Forelimb muscle (tissue), 1 donor: ENCODE data around the gene BRINP3. TPM values are rescaled to one million over a fixed set of nuclear protein-coding genes. Genes with fewer than 3 reads are reported as not detected.
"Not testable (repeated sequence)": the region's sequence is repeated elsewhere in the genome, so short reads cannot be mapped to it uniquely, and the experiment has no call there.

Experiments used
- DNase-seq: peaks from one replicate; pipeline ENCODE4 v3.0.0-alpha.2; 2013; ENCODE audit warnings: low read depth
- polyA plus RNA-seq: library from polyadenylated mRNA; unstranded; fragments of 120-200 nt; gene quantifications from one replicate; pipeline ENCODE4 v1.2.1, GENCODE V29; 2013; ENCODE audit not compliant: insufficient read length

The BRINP3 gene
- polyA plus RNA-seq, 1 donor, result 0.63 TPM

- no peak for DNase-seq
Observed at GRCh38 chr1:190183588-190183987, 294.1 kb downstream of the BRINP3 start.

DNA sequence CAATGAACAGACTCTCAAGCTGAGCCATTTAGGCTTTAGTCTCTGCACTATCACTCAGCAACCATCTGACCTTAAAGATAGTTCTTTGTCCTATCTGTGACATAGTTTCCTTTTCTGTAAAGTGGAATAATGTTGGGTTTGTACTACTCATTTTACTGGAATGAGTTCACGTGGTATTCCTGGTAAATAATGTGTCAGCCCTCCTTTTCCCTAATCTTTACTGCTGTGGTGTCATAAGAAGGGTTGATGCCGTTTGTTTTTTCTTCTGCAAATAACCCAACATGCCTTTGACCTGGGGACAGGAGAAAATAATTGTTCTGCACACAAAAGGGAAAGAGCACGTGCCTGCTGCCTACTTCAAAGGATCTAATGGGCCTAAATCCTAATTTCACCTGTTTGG is 297.8 kb downstream of the BRINP3 start:
- DNase-seq, result no peak

DNA sequence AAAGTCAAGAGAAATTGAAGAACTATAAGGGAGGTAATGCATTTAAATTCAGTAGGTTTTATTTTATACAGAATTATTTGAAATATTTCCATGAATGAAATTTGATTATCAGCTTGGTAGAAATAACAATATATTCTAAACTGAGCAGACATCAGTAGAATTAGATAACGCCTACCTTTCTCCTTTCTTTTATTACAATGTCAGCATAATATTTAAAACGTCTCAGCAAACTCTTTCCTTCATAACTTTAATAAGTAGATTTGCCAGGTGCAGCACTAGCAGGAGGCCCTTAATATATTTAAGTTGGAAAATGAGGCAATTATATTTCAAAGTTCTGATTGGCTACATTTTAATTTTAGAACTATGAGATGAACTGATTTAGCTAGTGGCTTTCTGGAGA is 298.8 kb downstream of the BRINP3 start:
- DNase-seq, result no peak

DNA sequence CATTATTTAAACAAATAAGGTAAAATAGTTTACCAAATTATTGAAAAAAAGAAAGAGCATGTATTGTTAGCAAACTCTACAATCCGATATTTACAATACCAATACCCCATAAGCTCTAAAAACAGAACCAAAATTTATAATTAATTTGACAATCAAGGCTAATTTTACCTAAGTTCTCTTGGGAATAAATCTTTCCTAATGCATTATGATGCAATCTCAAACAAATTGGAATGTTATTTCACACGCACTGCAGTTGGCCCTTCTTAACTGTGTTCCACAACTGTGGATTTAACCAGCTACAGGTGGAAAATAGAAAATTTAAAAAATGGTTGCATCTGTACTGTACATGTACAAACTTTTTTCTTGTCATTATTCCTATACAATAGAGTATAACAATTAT is 300.1 kb downstream of the BRINP3 start:
- DNase-seq, result no peak

- DNase-seq, result no peak
Observed at GRCh38 chr1:190176776-190177175, 300.9 kb downstream of the BRINP3 start.

GRCh38 chr1:190175320-190175719 is 302.3 kb downstream of the BRINP3 start:
- no peak for DNase-seq

- peak; percentile 55 for DNase-seq
Observed at GRCh38 chr1:190172651-190173430, 304.8 kb downstream of the BRINP3 start.

- no peak for DNase-seq
Observed at GRCh38 chr1:190170321-190170720, 307.3 kb downstream of the BRINP3 start.

- DNase-seq, result no peak
Observed at GRCh38 chr1:190169311-190170067, 308.2 kb downstream of the BRINP3 start.

DNA sequence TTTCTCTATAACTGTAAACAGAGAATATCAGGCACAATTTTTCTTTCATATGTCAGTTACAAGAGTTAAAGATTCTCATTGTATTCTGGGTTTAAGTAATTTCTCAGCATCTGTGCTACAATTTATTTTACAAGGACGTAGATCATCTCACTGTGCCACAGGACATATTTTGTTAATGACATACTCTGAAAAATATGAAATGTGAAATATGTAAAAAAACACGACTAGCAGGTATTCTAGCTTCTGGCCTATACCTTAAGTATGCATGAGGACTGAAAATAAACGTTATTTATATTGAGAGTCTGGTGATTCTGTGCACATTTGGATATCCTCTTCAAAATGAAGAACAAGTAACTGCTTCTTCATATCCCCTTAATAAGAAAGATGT is 308.8 kb downstream of the BRINP3 start:
- no peak for DNase-seq

- no peak for DNase-seq
Observed at GRCh38 chr1:190168116-190168892, 309.4 kb downstream of the BRINP3 start.

- DNase-seq, result no peak
Observed at GRCh38 chr1:190159146-190159545, 318.5 kb downstream of the BRINP3 start.

GRCh38 chr1:190154744-190155143 is 322.9 kb downstream of the BRINP3 start:
- no peak for DNase-seq

- no peak for DNase-seq
Observed at GRCh38 chr1:190147616-190148015, 330.0 kb downstream of the BRINP3 start.

DNA sequence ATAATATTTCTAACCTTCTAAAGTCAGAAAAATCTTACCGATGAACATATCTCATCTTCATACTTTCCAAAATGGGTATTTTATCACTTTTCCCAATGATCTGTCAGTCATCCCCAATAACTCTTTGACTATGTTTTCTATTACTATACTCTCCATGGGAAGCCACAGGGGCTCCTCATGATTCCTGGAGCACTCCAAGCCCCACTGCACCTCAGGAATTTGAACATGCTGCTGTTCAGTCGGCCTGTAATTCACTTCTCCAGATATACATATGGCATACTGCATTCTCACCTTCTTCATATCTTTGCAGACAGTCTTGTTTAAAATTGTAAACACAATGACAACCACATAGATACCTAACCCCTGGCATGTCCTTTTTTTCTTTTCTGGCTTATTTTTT is 333.0 kb downstream of the BRINP3 start:
- DNase-seq, result no peak

GRCh38 chr1:190140644-190141043 is 337.0 kb downstream of the BRINP3 start:
- no peak for DNase-seq

DNA sequence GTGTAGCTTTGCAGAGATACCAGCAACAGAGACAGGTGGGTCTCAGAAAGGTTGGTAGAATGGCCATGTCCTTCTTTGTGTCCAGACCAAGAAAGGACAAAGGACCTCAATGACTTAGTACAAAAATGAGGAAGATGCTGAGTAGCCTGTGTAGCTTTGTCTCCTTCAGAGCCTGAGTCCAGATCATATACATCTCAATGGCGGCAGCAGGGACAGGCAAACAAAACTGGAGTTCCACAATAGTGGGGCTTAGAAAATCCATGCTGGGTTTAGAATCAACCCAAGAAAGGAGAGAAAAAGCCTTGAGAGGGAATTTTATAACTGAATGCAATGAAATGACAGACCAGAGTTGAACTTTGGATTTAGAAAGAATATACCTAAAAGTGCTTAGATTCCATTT is 339.0 kb downstream of the BRINP3 start:
- DNase-seq, result no peak

DNA sequence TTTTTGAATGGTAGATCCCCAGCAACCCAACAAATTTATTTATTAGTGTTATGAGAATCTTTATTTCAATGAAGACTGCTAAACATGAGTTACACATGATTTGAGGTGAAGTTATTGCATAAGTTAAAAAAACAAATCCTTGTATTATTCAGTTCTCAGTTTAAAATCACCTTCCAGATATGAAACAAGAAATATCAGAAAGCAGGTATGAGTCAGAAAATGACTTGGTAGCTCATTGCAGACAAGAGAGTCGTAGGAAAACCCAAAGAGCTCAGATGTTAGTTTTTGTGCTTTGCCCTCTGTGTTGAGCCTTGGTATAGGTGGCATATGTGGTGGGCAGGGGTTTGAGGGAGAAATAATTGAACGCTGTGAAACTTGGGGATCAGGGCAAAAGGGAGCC is 339.4 kb downstream of the BRINP3 start:
- no peak for DNase-seq

GRCh38 chr1:190129366-190129765 is 348.3 kb downstream of the BRINP3 start:
- no peak for DNase-seq

- no peak for DNase-seq
Observed at GRCh38 chr1:190126728-190127127, 350.9 kb downstream of the BRINP3 start.

DNA sequence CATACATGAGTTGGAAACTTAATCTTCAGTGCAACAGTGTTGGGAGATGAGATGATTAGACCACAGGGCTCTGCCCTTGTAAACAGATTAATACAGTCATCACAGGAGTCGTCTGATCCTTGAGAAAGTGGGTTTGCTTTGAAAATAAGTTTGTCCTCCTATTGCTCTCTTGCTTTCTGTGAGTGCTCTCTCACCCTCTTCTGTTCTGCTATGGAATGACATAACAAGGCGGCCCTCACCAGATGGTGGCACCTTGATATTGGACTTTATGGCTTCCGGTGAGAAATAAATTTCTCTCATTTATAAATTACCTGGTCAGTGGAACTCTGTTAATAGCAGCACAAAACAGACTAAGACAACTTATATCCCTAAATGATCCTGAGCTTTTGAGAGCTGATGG is 353.6 kb downstream of the BRINP3 start:
- DNase-seq, result no peak

GRCh38 chr1:190120564-190120963 is 357.1 kb downstream of the BRINP3 start:
- not testable (repeated sequence) for DNase-seq
